Activated CD4-positive, alpha-beta T cell treated with anti-CD3 and anti-CD28 coated beads, Interleukin-10, Interleukin-2, amounts not matched to agents 100 ng/mL and 50 ng/mL, durations not matched to agents 16 hours and 8 hours (primary cell): ENCODE results near the gene OR6C65.
"Not testable (repeated sequence)": the region's sequence is repeated elsewhere in the genome, so short reads cannot be mapped to it uniquely, and the experiment has no call there.

Source experiments
- DNase-seq: peaks from one replicate; pipeline ENCODE4 v3.0.0-alpha.2; 2020

OR6C65 gene

DNA sequence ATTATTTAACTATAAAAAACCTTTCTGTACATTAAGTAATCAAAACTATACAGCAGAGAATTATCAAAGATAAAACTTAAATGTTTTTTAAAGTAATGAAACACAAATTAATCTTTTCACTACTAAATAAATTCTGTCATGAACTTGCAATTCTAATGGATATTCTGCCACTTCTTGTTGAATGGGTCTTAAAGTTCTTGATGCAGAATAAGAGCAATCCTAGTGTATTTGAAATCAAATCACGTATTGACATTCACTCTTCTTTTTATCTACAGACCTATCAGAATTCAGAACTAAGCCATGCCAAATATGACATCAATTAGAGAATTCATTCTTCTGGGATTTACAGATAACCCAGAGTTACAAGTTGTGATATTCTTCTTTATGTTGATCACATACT is at the start of gene OR6C65:
OR6C65 (plus strand) TSS at position 301 of the 400 bp plus-strand sequence; CDS start at position 301, 0 bp downstream.
- DNase-seq, result no peak

DNA sequence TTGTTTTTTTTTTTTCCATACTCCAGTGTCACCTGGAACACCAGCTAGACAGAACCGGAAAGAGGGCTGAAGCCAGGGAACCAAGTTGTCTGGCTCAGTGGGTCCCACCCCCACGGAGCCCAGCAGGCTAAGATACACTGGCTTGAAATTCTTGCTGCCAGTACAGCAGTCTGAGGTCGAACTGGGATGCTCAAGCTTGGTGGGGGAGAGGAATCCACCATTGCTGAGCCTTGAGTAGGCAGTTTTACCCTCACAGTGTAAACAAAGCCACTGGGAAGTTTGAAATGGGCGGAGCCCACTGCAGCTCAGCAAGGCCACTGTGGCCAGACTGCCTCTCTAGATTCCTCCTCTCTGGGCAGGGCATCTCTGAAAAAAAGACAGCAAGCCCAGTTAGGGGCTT is 45.0 kb upstream of the OR6C65 start:
- DNase-seq, result not testable (repeated sequence)

DNA sequence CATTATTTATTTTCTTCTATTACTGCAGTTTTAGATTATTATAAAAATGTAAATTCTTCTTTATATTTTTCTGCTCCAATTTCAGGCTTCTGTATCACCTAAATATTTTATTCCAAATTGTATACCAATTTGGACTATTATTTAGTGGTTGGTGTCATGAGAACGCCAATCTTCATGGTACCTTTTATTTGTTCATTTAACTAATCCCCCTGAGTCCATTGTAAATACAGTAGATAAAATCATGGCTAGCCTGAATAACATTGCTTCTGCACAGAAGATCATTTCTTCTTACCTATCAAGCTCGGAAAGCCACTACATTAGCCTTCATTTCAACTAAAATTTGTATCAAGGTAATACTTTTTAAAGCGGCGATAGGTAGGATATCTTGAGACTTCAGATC is 37.7 kb upstream of the OR6C65 start, which contains the start of gene OR6C75:
OR6C75 (plus strand) TSS at position 301 of the 400 bp plus-strand sequence. CDS start 2,136 bp downstream, outside the sequence.
- DNase-seq, result no peak

DNA sequence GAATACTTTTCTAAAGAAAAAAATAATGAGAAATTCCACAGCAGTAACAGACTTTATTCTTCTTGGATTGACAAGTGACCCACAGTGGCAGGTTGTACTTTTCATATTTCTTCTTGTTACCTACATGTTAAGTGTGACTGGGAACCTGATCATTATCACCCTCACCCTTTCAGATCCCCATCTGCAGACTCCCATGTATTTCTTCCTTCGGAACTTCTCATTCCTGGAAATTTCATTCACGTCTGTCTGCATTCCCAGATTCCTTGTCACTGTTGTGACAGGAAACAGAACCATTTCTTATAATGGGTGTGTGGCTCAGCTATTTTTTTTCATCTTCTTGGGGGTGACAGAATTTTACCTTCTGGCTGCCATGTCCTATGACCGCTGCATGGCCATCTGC is 35.2 kb upstream of the OR6C65 start:
- no peak for DNase-seq

- no peak for DNase-seq
Measured at GRCh38 chr12:55372521-55372920, 27.8 kb upstream of the OR6C65 start.

DNA sequence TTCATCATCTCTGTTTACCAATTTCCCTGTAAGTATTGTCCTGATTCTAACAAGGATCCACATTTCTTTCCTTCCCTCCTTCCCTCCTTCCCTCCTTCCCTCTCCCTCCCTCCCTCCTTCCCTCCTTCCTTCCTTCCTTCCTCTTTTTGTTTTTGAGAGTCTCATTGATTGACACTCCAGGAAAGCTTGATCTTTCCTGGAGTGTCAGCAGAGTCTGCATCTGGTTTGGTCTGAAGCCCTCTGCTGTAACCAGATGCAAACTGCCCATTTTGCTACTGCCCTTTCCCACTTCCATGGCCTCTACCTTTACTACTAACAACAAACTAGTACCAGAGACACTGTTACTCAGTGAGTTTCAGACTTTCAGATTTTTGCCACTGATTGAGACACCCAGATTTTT is 14.4 kb upstream of the OR6C65 start:
- no peak for DNase-seq

GRCh38 chr12:55392032-55392795 is 8.1 kb upstream of the OR6C65 start:
- no peak for DNase-seq

DNA sequence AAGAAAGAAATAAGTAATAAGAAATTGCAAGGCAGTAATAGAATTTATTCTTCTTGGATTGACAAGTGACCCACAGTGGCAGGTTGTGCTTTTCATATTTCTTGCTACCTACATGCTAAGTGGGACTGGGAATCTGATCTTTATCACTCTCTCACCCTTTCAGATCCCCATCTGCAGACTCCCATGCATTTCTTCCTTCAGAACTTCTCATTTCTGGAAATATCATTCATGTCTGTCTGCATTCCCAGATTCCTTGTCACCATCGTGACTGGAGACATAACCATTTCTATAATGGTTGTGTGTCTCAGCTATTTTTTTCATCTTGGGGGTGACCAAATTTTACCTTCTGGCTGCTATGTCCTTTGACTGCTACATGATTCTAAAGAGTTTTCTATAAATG is 4.0 kb upstream of the OR6C65 start:
- DNase-seq, result no peak

DNA sequence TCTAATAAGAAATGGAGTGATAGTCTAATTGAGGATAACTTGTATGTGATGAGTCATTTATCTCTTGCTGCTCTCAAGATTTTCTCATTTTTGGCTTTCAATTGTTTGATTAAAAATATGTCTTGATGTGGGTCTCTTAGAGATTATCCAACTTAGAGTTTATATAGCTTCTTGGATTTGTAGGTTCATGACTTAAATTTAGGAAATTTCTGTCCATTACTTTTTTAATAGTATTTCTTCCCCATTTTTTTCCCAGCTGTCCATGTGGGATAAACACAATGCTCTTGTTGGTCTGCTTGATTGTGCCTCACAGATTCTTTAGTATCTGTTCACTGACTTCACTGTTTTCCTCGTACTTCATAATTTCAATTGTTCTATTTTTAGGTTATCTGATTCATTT is 7.5 kb downstream of the OR6C65 start:
- no peak for DNase-seq

DNA sequence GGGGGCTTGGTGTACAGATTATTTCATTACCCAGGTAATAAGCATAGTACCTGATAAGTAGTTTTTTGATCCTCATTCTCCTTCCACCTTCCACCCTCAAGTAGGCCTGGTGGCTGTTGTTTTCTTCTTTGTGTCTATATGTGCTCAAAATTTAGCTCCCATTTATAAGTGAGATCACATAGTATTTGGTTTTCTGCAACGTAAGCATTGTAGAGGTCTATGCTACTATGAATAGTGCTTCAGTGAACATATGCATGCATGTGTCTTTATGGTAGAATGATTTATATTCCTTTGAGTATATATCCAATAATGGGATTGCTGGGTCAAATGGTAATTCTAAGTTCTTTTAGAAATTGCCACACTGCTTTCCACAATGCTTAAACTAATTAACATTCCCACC is 8.8 kb downstream of the OR6C65 start:
- not testable (repeated sequence) for DNase-seq

GRCh38 chr12:55412138-55412537 is 11.8 kb downstream of the OR6C65 start:
- not testable (repeated sequence) for DNase-seq

- DNase-seq, result not testable (repeated sequence)
Measured at GRCh38 chr12:55413498-55414388, 13.4 kb downstream of the OR6C65 start.

- DNase-seq, result not testable (repeated sequence)
Measured at GRCh38 chr12:55414396-55414823, 14.1 kb downstream of the OR6C65 start.

GRCh38 chr12:55414889-55415288 is 14.6 kb downstream of the OR6C65 start:
- DNase-seq, result not testable (repeated sequence)

GRCh38 chr12:55416961-55417360 is 16.6 kb downstream of the OR6C65 start:
- no peak for DNase-seq

GRCh38 chr12:55420307-55420962 is 20.1 kb downstream of the OR6C65 start:
- no peak for DNase-seq

- DNase-seq, result no peak
Measured at GRCh38 chr12:55425954-55426353, 25.6 kb downstream of the OR6C65 start, which contains the start of gene OR6C76. Gene OR6C76, plus strand, starts transcription at chr12:55426254. Its CDS starts 0 bp downstream, at chr12:55426254.

DNA sequence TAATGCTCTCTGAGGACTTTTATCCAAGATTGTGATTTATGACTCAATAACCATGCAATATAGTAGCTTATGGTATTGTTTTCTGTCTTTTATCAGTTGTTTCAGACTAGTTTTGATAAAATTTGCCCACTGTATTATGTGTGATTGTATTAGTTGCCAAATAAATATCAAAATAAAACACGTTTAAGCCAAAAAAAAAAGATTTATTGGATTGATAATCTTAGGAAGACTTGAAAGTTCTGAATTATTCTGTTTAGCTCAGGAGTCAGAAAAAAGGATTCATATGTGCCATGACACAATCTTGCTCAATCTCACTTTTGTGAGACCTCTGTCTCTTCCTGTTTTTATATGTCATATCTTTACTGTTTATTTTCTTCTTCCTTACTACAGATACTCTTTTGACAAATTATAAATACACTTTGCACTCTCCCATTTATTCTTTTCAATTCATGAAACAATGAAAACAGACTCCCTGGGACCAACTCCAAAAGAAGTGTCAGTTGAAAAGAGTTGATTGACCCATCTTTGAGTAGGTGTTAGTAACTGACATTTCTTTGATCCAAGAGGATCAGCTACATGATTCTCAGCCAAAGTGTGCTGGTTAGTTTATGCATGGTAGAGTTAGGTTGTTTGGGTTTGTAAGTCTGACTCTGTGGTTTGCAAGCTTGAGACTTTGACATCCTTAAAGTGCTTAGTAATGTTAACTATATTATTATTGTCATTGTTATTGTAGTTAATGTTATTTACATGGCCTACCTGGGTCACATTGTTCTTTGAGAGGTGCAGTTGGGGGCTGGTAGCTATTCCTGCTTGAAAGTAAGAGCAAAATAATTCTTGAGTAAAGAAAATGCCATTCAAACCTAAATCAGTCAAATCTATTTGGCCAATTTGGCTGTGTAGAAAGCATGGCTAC is 28.3 kb downstream of the OR6C65 start:
- DNase-seq, result no peak

- not testable (repeated sequence) for DNase-seq
Measured at GRCh38 chr12:55441233-55441632, 40.9 kb downstream of the OR6C65 start.

DNA sequence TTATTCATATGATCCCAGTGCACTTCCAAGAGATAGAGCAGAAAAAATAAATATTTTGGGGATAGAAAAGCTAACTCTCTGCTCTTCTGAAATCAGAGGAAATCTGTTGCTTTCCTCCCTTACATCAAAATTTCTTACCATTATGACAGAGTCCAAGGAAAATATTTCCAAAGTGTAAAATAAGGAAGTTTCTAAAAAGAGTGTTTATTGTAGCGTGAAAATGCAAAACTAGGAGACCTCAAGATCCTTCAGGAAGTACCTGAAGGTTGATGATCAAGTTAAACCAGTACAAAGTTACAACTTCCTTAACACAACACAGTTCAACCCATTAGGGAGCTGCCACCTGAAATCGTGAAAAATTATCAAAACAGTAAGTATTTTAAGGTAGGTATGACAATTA is 43.4 kb downstream of the OR6C65 start, which contains the start of gene OR6C2:
OR6C2 (plus strand) TSS at position 301 of the 400 bp plus-strand sequence. CDS start 8,138 bp downstream, outside the sequence.
- no peak for DNase-seq

- DNase-seq, result no peak
Measured at GRCh38 chr12:55445357-55445756, 45.0 kb downstream of the OR6C65 start.

DNA sequence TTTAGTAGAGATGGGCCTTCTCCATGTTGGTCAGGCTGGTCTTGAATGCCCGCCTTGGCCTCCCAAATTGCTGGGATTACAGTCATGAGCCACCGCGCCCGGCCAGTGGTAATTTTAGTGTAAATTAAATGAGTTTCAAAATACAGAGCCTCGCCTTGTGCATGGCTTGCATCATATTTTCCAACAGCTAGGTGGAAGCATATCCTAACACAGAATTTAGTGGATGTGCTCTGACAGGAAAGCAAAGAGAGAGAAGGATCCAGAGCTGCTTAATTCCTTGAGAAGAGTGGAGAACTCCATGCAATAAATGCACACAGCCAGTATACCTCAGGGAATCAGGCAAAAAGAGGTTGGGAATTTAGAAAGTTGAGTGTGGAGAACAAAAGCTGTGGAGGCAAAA is 46.0 kb downstream of the OR6C65 start:
- no peak for DNase-seq
